Ecto neural progenitor cell (in vitro differentiated cells): ENCODE data around the gene PLEKHG7.
"Not testable (repeated sequence)": the region's sequence is repeated elsewhere in the genome, so short reads cannot be mapped to it uniquely, and the experiment has no call there.

ENCODE experiments used
- DNase-seq: peaks from one replicate; pipeline ENCODE4 v3.0.0-alpha.2; 2018; ENCODE audit warnings: low spot score

PLEKHG7 gene, protein sequence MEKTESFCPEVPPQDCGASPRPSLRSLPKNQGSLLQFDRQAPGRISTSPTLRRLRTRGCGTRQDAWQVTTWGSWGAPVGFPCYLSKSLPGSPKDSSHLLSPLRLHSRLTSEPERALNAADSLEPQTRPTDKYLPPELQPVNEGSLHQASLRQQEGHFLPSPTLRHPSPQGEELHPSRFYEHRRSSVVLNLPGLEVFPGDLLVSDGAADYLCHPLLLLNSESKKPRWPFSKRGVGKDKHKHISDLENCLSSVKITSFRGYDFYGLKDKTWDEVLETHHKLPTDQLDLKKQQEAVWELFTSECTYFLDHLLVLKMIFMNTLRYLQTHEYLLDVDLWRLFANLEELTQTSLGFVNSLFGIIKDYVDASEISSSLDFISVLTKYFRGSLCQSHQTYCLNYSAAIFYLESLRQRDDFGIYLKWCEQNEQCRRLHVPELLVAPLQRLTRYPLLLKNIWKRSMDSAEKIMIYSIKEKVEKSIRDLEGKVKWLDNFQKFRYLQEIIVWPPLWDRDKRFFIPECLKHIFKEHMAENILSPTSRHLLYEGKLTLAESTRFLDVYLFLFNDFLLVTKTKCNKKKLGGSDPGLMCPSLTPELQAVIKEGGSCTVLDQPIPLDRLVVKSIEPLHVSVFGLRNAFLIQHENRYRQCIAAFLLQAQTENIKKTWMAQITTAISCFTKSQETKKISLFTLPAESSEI

DNA sequence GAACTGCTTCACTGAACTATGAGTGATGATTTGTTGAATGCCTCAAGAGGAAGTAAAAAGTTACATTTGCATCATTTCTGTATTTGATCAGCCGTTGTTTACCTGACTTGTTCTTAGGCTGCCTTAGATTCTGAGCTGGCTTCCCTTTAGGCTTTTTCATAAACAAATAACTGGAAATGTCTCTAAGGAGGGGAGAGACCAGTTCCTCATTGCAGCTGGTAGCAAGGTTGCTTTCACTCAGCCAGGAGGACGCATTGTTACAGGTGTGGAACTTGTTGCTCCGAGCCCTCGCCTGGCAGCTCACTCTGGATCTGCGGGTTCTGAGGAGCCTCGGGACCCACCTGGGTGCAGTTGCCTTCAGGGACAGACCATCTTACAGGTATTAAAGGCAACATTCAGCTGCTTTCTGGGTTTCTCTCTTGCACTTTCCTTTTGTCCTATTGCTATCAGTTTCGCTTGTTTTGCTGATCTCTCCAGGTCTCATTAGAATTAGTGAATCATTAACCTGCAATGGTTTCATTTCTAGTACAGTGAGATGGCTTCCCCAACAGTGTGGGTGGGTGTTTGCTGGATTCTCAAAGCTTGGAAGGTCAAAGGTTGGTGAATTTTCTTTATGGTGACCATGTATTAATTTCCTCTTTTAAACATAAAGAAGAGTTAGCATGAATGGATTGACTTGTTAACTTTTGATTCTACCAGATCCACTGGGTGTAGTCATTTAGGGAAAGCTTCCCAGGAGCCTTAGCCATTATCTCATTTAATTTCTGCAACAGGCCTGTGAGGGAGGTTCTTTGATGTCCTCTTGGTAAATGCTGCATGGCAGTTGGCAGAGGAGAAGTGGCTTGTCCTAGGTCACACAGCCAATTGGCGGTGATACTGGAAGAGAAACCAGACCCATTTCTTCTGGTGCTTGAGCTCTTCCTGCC, at the start of gene PLEKHG7:
PLEKHG7 (plus strand) TSS at position 236 of the 926 bp plus-strand sequence. CDS start 3,643 bp downstream, outside the sequence.
- DNase-seq = no peak

DNA sequence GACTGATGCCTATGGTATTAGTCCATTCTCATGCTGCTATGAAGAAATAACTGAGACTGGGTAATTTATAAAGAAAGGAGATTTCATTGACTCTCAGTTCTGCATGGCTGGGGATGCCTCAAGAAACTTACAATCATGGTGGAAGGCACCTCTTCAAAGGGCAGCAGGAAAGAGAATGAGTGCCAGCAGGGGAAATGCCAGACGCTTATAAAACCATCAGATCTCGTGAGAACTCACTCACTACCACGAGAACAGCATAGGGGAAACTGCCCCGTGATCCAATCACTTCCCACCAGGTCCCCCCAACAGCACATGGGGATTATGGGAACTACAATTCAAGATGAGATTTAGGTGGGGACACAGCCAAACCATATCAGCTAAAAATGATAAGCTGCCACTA, 48.5 kb upstream of the PLEKHG7 start:
- not testable (repeated sequence) for DNase-seq

GRCh38 chr12:92654929-92655328, 47.9 kb upstream of the PLEKHG7 start:
- DNase-seq = no peak

DNA sequence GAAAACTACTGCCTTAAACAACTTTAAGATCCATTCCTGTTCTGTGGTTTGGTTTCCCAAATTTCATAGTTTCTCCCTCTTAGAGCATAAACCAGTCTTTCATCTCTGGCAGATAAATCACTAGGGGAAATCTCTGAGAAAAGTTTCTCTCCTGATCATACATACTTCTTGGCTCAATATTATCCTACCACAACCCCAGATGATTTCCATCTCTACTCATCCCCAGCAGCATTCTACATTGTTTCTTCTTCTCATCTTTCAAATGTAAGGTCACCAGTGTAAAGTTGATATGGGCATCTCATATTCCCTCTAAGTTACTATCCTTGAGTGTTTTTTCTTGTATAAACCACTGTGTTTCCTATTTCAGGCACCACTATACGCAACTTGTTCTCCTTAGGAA, 45.9 kb upstream of the PLEKHG7 start:
- DNase-seq = no peak

DNA sequence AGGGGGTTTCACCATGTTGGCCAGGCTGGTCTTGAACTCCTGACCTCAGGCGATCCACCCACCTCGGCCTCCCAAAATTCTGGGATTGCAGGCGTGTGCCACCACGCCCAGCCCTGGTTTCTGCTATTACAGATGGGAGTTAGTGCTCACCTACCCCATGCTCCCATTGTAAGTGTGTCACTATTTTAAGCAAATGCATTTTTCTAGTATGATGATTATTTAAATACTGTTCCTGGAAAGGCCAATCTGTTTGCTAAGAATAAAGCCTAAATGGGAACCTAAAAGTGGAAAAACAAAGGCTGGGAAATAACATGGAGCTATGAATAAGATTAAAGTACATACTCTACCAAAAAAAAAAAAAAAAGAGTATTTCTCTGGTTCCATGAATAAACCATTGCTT, 45.0 kb upstream of the PLEKHG7 start:
- no peak for DNase-seq

- DNase-seq = no peak
Measured at GRCh38 chr12:92658611-92659010, 44.2 kb upstream of the PLEKHG7 start.

- DNase-seq = no peak
Measured at GRCh38 chr12:92661269-92661668, 41.5 kb upstream of the PLEKHG7 start.

- no peak for DNase-seq
Measured at GRCh38 chr12:92665496-92665895, 37.3 kb upstream of the PLEKHG7 start.

DNA sequence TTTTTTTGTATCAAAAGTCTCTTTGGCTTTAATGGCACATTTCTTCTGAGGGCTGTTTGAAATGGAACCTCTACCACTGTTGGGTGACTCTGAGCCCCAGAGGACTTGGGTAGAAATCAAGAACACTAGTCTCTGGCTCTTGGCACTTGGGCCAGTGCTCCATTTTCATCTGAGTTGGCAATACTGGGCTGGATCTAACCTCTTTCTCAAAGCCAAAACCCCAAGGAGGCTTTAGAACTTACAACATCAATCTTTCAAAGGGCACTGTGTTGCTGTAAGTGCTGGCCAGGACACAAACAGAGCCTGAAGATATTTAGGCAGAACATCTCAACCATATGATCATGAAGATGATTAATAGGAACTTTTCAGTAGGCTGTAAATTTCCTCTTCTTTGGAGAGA, 34.0 kb upstream of the PLEKHG7 start:
- no peak for DNase-seq

DNA sequence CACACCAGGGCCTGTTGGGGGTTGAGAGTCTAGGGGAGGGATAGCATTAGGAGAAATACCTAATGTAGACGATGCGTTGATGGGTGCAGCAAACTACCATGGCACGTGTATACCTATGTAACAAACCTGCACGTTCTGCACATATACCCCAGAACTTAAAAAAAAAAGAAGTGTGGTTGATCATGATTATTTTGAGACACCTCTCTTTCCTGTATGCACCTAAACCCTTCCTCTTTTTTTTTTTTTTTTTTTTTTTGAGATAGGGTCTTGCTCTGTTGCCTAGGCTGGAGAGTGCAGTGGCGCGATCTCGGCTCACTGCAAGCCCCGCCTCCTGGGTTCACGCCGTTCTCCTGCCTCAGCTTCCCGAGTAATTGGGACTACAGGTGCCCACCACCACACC, 31.3 kb upstream of the PLEKHG7 start:
- DNase-seq = not testable (repeated sequence)

GRCh38 chr12:92673756-92674155, 29.0 kb upstream of the PLEKHG7 start:
- no peak for DNase-seq

DNA sequence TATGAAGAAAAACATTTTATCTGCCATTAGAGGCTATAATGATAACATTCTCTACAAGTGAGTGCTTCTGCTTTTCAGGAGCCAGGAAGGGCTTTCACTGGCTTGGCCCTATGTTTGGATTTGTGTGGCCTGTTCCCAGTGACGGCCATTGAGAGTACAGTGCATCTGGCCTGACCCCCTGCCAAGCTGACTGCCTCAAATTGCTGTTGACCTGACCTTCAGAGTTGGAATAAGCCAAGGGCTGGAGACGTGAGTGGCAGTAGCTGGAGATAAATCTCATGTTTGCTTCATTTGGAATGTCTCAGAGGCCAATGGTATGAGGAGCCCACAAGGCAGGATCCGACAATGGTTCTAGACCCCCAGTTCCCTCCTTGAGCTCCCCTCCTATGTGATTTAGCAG, 28.3 kb upstream of the PLEKHG7 start:
- no peak for DNase-seq

DNA sequence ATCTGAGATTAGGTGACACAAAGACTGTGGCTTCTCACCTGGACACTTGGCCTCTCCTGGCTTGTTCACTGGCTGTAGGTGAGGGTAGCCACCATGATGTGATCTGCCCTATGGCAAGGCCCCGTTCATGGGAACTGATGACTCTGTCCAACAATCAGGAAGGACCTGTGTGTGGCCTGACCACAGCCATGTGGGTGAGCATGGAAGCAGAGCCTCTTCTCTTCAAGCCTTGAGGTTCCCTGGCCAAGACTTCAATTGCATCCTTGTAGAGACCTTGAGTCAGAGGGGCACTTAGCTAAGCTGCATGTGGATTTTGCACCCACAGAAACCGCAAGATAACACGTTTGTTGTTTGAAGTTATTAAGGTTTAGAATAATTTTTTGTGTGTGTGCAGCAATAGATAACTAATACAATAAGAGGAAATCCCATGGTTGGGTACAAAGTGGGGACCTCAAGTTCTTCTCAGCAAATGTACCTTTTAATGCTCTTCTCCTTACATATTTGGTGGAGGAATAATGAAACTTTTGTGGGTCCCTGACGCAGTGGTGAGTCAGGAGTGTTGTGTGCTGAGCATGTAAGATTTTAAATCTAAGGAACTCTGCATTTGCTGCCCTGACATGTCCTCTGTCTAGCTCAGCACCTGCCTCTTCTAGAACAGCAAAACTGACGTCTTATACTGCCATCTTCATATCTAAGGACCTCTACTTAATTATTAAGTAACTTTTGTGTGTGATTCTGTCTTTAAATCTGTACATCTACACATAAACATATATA, 27.5 kb upstream of the PLEKHG7 start:
- no peak for DNase-seq

DNA sequence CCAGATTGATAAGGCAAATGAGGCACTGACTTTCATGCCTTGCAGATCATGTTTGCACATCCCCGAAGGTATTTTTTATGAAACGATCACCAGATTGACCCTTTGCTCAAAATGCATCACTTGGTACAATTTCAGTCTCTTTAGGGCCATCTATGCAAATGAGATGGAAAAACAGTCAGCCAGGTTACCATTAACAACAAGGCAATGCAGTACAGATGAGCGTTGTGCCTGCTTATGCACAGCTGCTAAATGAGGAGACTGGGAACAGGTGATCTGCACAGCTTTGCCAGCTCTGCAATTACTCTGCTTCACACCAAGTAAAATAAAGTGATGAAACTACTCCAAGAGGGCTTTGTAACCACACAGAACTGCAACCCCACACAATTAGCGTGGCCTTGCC, 26.1 kb upstream of the PLEKHG7 start:
- DNase-seq = no peak

DNA sequence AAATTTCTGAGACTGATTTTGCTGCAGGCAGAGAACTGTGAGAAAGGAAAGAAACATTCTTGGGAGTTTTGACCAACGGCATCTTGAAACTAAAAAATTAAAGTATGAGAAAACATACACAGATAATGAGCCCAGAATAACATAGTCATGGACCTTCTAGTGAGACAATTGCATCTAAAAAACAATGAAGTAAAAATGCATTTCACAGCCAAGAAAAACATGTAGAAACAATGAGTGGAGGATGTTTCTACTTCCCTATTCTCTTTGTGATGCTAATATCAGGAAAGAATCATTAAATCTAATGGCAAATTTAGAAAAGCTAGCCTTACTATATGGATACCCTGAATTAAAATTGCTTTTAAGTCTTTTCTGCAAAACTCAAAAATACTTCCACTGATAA, 12.2 kb upstream of the PLEKHG7 start:
- DNase-seq = no peak

DNA sequence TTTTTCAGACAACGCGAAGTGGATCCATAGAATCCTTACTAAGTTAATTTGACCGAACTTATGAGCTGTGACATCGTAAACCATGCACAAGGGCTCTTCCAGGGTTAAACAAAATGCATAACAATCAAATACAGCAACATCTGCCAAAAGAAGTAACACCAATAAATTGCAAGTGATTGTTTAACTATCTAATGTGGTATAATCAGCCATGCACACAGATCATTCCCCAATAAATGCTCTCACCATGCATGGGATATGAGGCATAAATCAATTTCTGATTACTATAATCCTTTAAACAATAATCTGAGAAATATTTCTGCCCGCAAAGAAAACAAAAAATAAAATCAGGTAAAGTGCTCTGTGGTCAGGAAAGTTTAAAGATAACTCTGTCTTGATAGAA, 7.7 kb upstream of the PLEKHG7 start:
- no peak for DNase-seq

DNA sequence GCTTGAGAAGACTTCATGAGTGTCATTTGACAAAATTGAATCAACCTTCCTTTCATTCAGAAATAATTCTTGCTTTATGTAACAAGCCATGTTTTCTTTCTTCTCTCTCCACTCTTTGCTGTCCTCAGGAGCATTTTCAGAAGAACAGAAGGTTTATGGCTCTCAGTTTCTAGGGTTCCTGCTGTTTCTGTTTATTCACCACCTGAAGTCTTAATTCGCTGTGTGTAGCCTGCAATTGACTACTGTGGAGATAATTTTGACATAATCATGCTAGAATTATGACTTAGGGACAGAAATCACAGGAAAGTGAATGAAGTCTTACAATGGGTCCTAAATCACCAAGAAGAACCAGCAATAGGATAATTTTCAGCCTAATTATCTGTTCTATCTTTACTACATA, 7.2 kb upstream of the PLEKHG7 start:
- no peak for DNase-seq

DNA sequence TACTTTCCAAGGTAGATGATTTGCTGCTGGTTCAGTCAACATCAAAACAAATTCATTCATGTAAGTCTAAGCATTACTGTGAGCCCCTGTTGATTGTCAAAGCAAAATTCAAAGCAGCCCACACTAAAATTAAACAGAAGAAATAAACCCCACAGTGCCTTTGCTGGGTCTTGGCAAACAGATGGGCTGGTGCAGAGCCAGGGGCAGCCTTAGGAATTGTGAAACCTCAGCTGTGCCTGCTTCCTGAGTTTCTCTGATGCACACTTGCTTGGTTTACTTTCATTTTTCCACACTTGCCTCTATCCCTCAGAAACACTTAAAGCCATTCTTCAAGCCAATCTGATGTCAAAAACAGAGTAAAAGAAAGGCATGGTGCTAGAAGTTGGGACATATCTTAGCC, 6.6 kb upstream of the PLEKHG7 start:
- DNase-seq = no peak

- no peak for DNase-seq
Measured at GRCh38 chr12:92698474-92698873, 4.3 kb upstream of the PLEKHG7 start.

- DNase-seq = no peak
Measured at GRCh38 chr12:92701441-92701840, 1.3 kb upstream of the PLEKHG7 start.

GRCh38 chr12:92703786-92704185, 997 bp downstream of the PLEKHG7 start:
- no peak for DNase-seq

DNA sequence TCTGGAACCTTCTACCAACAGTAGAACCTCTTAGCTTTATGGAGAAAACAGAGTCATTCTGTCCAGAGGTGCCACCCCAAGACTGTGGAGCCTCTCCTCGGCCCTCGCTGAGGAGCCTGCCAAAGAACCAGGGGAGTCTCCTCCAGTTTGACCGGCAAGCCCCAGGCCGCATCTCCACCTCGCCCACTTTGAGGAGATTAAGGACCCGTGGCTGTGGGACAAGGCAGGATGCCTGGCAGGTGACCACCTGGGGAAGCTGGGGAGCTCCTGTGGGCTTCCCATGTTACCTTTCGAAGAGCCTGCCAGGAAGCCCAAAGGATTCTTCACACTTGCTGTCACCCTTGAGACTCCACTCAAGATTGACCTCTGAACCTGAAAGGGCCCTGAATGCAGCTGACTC, 3.8 kb downstream of the PLEKHG7 start:
- DNase-seq = no peak
